ENCODE data around the gene CAMK2A.

The CAMK2A gene

DNA sequence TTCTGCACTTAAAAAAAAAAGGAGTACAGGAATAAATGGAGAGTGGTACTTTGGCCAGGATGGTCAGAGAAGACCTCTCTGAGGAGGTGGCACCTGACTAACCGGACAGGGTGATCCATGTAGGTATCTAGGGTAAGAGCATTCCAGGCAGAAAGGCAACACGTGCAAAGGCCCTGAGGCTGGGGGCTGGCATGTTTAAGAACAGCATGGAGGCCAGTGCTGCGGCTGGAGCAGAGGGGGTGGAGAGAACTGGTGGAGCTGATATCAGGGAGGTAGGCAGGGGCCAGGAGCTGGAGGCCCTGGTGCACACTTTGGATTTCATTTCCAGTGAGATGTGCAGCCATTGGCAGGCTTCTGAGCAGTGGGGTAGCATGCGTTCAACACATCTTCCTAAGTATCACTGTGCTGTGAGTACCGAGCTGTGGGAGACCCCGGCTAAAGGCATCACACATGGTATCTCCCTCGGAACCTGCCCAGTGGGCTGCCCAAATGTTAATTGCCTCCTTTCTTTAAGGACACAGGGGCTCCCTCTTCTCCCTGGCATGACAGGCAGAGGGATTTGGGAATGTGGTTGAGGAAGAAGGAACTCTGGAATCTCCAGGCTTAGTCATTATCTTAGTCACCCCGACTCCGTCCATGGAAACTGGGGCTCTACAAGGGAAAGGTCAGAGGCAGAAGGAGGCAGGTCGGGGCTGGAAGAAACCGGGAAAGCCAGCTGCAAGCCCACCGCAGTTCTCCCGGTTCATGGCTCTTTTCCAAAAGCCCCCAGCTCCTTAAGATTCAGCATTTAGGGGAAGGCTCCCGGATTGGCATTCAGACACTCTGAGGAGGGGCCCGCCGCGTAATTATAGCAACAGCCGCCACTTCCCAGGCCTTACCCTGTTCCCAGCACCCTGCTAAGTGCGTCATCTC is 81.1 kb downstream of the CAMK2A start:
- DNase-seq, result peak; percentile 71

DNA sequence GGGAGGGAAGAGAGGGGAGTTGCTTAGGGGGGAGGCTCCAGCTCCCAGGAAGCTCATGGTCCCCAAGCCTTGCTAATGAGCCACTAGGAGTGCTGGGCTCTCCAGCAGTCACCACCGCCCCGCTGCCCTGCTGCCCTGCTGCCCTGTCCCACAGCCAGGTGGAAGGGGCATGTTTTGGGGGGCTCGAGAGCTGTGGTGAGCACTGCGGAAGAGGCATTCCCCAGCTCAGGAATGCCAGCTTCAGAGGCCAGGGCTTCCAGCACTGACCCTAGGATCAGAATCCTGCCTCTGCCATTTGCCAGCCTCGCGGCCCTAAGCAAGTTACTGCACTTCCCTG is 82.8 kb downstream of the CAMK2A start:
- DNase-seq, result no peak

DNA sequence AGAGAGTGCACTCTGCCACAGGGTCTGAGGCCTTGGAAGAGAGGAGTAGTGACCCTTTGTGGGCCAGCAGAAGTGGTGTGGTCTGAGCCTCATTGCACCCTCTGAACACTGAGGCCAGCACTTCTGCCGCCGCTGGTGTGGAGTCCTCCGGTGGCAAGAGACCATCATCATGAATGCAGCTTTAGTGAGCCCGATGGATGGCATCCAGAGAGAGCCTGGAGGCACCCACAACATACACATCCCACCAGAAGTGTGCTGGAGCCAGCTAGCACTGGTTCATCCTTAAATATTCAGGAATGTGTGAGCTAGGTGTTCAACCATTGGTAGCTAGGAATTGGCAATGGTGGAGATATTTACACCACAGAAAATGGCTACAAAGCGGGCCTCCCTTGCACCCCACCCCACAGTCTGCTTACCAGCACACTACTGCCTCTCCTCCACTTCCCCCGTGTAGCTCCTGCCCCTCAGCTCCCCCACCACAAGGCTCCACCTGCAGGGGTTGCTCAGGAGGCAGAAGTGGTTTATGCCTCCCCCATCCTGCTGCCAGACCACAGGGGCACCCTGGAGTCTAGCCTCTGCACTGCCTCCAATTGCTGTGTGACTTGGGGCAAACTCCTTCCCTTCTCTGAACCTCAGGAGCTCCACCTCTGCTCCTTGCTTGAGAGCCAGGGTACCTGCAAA is 83.3 kb downstream of the CAMK2A start:
- no peak for DNase-seq

DNA sequence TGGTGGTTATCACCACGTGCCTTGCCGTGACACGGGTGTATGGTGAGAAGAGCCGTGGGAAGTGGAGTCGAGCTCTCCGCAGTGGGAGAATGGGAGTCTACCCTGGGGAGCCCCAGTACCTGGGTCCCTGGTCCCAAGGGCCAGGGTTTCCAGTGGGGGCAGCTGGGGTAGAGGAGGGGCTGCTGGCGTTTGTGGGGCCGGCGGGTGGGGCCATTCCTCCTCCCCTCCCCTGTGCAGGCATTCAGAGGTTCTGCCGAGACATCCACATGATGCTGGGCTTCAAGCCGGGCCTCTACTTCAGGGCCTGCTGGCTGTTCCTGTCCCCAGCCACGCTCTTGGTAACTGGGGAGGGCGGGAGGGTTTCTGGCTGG is 85.0 kb downstream of the CAMK2A start:
- no peak for DNase-seq

DNA sequence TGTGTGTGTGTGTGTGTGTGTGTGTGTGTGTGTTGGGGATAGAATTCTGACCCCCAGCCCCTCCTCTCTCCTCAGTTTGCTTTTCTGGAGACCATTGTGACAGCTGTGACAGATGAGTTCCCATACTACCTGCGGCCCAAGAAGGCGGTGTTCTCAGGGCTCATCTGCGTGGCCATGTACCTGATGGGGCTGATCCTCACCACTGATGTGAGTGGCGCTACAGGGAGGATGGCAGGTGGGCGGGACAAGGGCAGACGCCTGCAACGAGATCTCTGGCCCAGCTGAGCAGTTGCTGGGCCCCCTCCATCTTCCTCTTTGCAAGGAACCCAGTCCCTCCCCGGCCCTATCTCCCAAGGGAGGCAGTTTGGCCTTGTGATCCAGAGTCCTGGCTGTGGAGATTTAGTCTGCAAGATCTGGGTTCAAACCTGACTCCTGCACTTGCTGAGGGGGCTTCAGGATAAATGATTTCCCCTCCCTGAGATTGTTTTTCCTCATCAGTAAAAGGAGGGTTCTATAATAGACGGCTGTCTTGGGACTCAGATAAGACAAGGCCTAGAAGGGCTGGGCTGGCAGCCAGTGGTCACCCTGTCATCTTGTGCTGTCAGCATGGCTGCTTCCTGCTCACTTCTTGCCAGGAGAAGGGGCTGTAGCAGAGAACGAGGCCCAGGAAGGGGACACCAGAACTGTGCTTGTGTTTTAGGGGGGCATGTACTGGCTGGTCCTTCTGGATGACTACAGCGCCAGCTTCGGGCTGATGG is 85.6 kb downstream of the CAMK2A start:
- no peak for DNase-seq

DNA sequence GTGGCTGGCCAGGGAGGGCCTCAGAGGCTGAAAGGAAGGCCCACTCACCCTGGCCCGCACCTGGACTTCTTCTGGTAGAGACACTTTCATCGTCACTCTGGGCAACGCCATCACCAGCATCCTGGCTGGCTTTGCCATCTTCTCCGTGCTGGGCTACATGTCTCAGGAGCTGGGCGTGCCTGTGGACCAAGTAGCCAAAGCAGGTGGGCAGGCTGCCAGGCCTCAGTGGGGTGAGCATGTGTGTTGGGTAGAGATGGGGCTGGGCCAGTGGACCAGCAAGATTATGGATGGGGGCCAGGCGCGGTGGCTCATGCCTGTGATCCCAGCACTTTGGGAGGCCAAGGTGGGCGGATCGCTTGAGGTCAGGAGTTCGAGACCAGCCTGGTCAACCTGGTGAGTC is 87.1 kb downstream of the CAMK2A start:
- DNase-seq, result no peak

DNA sequence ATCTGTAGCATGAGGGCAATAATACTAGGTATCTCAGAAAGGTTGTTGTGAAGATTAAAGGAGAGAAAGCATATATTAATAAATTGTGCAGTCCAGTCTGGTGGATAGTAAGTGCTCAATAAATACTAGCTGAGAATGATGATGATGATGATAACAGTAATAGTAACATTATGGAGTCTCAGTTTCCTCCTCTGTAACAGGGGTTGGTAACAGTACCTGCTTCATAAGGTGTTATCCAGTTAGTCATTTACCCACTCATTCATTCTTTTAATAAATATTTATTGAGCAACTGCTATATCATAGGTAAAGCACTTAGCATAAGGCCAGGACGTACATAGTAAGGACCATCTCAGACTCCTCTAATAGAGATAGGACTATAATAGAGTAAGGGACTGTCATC is 92.1 kb downstream of the CAMK2A start:
- DNase-seq, result no peak

DNA sequence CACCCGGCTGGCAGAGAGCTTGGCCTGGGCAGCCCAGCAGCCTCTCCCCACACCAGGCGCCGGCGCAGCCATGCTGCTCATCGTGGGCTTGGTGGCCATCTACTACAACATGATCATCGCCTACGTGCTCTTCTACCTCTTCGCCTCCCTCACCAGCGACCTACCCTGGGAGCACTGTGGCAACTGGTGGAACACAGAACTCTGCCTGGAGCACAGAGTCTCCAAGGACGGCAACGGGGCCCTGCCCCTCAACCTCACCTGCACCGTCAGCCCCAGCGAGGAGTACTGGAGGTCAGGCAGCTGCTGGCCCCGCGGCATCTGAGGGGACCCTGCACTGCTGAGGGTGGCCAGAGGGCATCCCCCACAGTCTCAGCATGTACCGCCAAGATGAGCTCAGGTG is 92.6 kb downstream of the CAMK2A start:
- DNase-seq, result no peak

DNA sequence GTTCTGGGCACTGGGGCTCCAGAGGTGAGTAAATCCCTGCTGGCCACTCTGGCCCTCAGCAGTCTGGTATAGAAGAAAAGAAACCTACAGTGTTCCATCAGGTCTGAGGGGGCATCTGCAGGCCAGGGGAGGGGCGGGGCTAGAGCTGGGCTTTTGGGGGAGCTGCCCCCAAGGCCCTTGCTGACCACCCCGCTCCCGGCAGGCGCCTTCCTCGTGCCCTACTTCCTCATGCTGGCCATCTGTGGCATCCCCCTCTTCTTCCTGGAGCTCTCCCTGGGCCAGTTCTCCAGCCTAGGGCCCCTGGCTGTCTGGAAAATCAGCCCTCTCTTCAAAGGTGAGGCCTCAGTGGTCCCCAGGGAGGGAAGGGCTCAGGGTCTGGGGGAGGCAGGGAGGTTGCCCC is 93.1 kb downstream of the CAMK2A start:
- no peak for DNase-seq

DNA sequence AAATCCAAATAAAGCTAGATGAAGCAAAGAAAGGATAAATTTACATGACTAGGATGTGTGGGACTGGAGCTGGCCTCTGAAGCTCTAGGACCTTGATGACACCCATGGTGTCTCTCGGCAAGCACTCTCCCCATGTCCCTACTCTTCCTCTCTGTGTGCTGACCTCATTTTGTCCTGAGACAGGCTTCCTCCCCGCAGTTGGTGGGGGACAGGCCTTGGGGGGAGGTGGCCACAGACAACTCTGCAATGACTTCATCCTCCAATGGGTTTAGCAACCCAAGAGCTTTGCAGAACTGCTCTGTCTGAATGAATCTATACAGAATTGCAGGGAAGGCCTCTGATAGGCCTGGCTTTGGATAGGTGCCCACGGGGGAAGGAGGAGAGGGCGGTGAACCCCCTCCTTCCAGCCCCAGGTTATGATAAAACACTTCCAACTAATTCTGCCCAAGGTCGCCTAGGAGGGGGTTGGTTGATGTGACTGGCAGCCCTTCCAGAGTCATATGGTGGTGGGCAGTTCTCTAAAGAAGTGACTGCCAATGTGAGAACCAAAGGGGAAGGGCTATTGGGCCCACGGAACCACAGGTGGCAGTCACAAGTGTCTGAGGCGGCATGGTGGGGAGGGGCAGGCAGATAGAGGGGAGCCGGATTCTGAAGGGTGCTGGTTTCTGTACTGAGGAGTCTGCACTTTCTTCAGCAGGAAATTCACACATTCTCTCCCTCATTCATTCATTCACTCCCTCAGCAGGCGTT is 93.7 kb downstream of the CAMK2A start:
- no peak for DNase-seq

DNA sequence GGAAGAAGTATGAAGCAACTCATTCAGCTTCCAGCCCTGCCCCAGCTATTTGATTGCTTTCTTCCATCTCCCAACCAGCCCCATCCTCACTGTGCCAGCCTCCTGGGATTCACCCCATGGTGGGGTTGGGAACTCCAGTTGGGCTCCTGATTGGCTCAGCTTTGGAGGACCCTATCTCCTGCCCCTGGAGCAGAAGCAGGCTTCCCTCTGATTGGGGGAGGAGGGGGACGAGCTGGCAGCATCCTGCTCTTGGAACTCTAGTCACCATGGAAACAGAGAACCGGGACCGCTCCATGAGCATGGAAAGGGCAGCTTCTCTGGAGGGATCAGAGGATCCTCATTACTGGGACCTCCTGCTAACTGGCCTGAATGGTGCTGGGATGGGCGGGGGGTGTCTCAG is 97.1 kb downstream of the CAMK2A start:
- no peak for DNase-seq

DNA sequence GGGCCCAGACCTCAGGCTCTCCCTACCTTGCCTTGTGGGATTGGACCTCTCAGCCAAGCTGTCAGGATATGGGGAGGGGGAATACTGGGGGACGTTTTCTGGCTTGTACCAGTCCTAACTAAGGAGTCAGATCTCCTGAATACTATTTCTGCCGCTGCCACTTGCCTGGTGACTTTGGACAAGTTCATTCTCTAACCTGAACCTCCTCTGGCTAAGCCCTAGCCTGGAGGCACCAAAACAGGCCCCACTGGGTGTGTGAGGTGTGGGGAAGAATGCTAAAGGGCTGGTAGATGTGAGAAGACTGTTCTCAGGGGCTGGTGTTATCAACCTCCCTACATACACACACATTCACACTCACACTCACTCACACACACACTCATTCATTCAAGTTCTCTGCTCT is 98.6 kb downstream of the CAMK2A start:
- no peak for DNase-seq

DNA sequence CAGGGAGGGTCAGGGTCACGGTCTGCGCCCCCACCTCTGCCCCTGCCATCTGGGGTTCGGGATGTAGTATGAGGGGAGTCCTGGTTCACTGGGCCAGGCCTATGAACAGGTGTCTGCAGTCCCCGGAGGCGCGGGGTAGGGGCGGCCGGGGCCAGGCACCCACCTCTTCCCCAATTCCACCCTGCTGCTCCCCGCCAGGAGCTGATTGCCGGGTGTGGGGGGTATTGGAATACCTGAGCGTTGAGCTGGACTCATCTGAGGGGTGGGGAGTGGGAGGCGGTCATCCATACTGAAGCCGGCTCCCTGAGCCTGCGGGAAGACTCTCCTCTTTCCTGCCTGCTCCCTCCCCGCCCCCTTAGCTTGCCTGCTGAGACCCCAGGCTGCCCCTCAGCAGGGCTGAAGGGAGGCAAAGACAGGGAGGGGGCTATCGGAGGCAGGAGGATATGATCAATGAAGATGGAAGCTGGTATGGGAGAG is 99.0 kb downstream of the CAMK2A start:
- DNase-seq, result no peak

DNA sequence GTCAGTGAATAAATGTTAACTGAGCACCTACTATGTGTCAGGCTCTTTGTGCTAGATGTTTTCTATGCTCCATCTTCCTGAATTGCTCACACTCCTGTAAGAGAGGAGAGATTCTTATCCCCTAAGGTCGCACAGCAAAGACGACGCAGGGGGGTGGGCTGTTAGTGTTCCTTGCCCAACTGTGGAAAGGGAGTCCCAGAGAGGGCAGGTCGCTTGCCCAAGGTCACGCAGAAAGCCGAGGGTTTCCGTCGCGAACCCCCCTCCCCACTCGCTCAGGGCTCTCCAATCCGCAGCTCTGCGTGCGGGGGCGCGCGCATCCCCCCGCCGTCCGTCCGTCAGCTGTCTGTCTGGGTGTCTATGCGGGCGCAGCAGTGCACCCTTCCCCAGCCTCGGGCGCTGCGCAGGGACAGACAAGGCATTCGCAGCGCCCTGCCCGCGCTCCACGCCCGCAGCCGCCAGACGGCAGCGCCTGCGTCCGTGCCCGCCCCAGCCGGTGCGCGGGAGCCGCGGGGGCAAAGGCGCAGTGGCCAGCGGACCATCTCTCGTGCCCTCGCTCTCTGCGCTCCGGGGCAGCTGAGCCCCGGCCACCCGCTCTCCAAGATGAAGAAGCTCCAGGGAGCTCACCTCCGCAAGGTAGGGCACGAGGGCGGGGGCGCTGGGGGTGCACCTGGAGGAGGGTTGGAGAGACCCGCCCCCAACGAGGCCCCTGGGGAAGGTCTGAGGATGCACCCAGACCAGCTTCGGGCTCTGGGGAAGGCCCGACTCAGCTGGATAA is 99.7 kb downstream of the CAMK2A start, which contains the start of gene SLC6A7:
Gene SLC6A7, plus strand, starts transcription at position 335 of the 775 bp plus-strand sequence. Its CDS starts 266 bp downstream, at position 601.
- DNase-seq, result no peak

DNA sequence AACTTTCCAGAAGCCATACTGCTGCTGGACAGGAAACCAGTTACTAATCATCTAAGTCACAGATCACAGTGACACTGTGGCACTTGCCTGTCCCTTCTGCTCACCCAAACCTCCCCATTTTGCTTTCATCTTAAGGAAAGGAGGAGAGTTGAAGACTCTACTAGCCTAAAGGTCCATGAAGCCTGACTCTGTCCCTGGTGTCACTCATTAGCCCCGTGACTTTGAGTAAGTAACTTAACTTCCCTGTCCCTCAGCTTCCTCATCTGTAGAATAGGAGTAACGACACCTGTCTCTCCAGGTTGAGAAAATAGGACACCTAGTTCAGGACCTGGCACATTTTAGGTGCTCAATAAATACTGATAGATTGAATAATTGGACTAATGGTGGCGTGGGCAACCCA is 100.2 kb downstream of the CAMK2A start:
- DNase-seq, result no peak

DNA sequence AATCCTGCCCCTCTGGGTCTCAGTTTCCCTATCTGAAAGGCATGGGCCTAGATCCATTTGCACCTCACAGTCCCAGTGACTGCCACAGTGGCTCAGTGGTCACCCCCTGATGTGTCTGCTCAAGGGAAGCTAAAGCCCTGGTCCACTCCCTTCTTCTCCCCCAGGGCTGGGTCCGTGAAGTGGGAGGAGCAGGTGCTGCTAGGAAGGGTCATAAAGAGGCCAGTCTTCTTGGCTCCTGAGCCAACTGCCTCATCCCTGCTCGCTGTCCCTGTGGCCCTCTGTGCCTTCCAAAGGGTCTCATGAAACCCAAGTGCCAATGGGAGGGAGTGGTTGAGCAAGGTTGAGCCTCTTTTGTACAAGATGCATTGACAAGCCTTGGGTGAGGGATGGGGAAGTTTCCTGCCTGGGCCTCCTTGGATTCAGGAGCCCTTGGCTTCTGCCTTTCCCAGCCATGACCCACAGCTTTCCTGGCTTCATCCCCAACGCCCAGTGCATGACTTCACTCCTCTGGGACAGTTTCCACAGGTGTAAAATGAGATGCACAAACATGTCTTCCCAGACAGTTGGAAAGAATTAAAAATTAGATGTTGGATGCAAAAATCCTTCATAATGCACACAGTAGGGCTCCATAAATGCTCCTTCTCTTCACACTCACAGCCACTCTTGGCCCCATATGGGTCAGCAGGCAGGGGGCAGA is 101.3 kb downstream of the CAMK2A start:
- no peak for DNase-seq

DNA sequence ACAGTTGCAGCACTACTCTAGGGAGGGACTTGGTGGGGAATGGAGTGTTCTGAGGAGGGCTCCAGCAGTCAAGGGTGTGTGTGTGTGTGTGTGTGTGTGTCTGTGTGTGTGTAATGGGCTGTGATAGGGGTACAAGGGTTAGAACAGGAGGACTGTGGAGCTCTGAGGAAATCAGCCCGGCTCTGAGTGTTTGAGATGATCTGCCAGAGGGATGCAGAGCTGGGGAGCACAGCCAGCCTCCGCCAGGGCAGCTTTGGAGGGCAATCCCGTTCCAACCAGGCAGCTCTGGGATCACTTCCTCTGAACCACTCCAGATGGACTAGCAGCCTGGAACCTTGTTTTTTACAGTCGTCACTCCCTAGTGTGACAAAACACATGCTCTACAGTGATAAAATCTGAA is 102.7 kb downstream of the CAMK2A start:
- DNase-seq, result no peak

DNA sequence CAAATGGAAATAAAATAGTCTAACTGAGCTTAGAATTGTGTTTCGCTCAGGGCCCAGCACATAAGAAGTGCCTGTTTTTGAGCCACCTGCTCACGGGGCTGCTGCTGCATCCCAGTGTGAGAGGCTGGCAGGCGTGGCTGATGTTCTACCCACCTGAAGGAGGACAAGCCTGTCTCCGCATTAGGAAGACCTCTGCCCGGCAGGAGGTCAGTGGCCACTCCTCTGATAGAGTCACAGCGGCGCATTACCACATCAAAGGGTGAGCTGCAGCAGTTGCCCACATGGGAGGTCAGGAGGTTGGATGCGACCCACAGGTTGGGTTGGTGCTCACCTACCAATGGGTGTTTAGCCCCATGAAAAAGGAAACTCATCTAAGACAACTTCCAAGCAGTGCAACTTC is 103.4 kb downstream of the CAMK2A start:
- DNase-seq, result no peak

DNA sequence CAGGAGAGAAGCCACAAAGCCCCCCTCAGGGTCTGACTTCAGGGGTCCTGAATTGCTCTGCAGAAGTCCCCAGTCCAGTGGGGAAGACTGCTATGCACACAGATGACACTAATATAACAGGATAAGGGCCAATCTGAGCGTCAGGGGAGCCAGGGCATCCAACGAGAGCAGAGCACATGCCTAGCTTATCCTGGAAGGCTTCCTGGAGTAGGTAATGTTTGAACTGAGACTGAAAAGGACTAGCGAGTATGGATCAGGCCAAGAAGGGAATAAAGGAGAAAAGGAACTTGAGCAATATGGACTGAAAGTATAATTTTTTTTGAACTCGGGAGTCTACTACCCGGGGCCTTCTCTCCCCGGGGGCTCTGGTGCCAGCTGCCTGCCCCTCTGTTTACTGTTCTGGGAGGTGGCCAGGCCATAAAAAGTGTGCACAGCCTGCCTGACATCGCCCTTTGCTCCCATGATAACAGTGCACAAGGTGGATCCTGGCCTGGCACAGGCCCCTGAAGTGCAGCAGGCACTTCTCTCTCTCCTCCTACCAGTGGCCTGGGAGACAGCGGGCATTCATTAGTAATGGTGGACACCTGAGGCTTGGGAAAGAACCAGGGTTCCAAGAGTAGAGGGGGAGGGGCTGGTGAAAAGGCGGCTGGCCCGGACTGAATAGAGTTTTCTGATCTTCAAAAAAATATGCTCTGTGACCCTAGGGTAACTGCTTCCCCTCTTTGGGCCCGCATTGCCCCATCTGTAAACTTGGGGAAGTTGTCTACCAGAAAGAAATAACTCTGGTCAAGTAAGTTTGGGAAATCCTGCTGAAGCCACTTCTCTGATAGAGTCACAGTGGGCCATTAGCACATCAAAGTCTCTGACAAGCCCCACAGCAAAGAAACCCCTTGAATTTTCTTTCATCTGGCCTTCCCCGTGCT is 104.3 kb downstream of the CAMK2A start:
- no peak for DNase-seq

DNA sequence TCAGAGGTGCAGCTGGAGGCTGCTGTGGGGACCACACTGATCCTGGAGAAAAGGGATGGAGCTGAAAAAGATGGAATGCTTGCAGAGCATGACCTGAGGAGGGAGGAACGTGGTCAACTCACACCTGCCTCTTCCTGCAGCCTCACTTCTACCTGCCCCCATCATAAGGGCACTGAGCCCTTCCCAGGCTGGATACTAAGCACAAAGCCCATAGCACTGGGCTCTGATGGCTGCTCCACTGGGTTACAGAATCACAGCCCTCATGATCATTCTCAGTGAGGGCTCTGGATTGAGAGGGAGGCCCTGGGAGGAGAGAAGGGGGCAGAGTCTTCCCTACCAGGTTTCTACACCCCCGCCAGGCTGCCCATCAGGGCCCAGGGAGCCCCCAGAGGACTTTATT is 105.6 kb downstream of the CAMK2A start:
- DNase-seq, result no peak

Measured in fibroblast of skin of right biceps (primary cell).